ENCODE measurements around the gene GUCY1A2.

GRCh38 chr11:106959386-106959785, 58.9 kb downstream of the GUCY1A2 start:
- TF ChIP-seq, protein P1, sequence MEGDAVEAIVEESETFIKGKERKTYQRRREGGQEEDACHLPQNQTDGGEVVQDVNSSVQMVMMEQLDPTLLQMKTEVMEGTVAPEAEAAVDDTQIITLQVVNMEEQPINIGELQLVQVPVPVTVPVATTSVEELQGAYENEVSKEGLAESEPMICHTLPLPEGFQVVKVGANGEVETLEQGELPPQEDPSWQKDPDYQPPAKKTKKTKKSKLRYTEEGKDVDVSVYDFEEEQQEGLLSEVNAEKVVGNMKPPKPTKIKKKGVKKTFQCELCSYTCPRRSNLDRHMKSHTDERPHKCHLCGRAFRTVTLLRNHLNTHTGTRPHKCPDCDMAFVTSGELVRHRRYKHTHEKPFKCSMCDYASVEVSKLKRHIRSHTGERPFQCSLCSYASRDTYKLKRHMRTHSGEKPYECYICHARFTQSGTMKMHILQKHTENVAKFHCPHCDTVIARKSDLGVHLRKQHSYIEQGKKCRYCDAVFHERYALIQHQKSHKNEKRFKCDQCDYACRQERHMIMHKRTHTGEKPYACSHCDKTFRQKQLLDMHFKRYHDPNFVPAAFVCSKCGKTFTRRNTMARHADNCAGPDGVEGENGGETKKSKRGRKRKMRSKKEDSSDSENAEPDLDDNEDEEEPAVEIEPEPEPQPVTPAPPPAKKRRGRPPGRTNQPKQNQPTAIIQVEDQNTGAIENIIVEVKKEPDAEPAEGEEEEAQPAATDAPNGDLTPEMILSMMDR (IDR thresholded peaks at IDR 0.05 in 4 of 5, conservative IDR thresholded peaks at IDR 0.05 in 1 of 5), result no peak
- no peak for TF ChIP-seq POLR2A (IDR thresholded peaks at IDR 0.05)
